CD4-positive, alpha-beta T cell treated with Interleukin-12 subunit alpha and Interleukin-12 subunit beta, for 1 hour (primary cell): ENCODE data around the gene SPATA13.

Experiments used
- DNase-seq: peaks from one replicate; pipeline ENCODE4 v3.0.0-alpha.2; 2020

SPATA13 gene

DNA sequence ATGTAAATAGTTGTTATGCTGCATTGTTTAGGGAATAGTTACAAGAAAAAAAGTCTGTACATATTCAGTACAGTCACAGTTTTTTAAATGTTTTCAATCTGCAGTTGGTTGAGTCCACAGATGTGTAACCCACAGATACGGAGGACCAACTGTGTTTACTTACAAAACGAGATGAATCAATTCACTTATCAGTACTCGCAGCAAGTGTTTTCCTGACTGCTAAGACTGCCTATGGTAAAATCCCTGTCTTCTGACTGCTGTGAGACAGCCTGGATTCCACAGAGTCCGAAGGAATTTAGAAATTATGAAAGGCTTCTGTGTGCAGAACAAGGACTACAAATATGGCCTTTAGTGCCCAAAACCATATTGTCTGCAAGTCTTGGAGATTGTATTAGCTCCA lies 103.1 kb downstream of the SPATA13 start:
- DNase-seq = peak; percentile 30

DNA sequence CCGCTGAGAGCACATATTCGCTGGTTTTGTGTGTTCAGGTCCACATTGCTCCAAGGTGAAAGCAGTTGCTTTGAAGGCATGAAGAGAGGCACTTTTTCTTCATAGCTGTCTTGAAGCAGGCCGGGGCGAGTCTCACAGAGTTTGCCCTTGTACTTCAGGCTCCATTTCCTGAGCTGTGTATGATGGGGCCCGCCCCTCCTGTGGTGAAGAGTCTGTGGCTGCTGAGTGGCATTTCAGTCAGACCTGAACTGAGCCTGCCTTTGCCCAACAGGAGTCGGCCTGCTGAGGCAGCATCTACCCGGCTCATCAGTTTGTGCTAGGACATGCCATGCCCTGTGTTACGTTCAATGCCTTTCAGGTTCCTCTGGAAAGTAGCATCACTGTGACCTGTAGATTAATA lies 104.5 kb downstream of the SPATA13 start:
- DNase-seq = peak; percentile 87

GRCh38 chr13:24265453-24265852 lies 104.9 kb downstream of the SPATA13 start:
- no peak for DNase-seq

GRCh38 chr13:24267274-24267673 lies 106.8 kb downstream of the SPATA13 start:
- DNase-seq = peak; percentile 67

- DNase-seq = no peak
Measured at GRCh38 chr13:24267801-24268200, 107.3 kb downstream of the SPATA13 start.

DNA sequence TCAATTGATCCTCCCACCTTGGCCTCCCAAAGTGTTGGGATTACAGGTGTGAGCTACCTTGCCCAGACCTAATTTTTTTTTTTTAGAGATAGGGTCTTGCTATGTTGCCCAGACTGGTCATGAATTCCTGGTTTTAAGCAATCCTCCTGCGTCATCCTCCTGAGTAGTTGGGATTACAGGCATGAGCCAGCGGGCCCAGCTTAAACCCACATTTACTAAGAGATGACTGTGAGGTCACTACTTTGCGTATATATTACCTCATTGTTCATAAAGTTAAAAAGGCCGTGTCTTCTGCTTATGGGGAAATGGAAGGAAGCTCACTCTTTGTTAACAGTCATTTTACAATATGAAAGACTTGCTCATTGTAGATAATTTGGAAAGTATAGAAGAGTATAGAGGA lies 109.3 kb downstream of the SPATA13 start:
- no peak for DNase-seq

DNA sequence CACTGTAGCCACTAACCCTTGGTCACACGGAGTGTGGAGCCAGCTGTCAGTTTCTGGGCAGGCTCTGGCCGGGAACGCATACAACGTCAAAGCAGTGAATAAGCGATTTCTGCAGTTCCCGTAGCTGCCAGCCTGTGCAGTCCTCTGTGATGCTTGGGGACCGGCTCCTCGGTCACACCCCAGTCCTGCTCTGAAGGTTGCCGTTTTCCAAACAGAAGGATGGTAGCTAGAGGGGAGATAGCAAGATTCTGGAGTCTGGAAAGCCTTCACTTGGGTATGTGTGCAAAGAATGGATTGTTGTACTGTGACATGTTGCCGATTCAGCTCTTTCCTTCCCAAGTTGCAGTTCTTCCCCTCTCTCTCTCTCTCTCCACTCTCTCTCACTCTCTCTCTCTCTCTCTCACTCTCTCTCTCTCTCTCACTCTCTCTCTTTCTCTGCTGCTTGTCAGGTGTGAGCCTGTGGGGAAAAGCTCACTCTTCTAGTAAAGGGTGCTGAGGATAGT lies 110.2 kb downstream of the SPATA13 start:
- peak; percentile 84 for DNase-seq

GRCh38 chr13:24271231-24271600 lies 110.7 kb downstream of the SPATA13 start:
- no peak for DNase-seq

DNA sequence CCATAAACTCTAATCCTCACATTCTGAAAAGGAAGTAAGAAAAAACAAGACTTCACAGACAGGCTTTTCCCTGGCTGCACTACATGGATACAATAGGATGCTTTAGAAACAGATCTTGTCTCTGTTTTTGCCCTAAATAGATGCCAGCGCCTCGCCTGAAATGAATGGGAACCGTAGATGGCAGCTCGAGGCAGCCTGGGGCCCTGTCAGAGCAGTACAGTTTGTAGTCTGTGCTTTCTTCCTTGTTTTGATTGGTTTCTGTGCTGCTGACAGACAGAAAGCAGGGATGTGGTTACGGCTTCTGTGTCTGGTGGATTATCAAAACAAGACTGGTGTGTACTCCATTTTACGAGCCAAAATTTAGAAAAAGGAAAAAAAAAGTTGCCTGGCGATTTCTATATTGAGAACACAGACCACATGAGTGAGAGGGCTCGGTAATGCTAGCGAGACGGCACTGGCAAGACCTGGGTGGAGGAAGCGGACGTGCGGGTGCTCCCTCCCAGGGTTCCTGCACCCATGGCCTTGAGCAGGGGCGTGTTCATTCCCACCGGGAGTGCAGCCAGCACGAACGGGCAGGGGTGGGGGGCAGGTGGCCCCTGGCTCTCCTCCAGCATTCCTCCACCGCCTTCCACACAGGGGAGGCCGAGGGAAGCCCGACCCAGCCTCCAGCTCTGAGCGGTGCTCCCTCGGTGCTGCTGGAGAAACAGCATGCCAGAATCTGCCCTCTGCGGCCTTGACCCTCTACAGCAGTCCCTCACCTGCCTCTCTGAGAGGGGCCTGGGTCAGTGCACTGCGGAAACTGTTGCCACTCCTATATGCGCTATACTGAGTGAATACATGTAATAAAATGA lies 111.3 kb downstream of the SPATA13 start:
- peak; percentile 89 for DNase-seq

DNA sequence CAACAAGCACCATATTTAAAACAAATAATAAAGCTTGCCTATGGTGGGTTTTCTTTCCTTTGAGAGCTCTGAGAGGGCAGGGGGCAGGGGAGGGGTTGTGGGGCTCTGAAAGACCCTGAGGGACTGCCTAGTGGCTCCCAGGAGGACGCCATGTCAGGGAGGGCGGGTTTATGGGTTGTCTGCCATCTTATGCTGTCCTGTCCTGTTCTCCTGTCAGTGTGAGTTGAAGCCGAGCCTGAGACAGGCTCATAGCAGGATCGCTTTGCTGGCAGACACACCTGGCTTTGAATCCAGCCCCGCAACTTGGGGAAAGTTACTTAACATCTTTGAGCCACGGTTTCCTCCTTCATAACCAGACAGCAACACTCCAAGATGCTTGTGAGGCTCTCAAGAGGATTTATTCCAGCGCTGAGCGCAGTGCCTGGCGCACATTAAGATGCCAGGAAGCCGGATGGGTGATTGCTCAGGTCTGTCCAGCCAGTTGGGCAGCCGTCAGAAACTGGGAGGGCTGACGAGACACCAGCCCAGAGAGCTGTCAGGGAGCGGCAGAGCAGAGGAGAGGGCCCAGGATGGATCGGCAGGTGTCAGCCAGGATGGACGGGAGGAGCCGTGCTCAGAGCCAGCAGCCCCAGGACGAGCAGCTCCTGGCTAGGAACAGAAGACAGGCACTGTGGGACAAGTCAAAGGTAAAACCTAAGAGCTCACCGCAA lies 112.1 kb downstream of the SPATA13 start:
- peak; percentile 42 for DNase-seq

- DNase-seq = no peak
Measured at GRCh38 chr13:24273926-24274325, 113.4 kb downstream of the SPATA13 start.

GRCh38 chr13:24274452-24275021 lies 114.0 kb downstream of the SPATA13 start:
- peak; percentile 86 for DNase-seq

- no peak for DNase-seq
Measured at GRCh38 chr13:24275041-24275440, 114.5 kb downstream of the SPATA13 start.

DNA sequence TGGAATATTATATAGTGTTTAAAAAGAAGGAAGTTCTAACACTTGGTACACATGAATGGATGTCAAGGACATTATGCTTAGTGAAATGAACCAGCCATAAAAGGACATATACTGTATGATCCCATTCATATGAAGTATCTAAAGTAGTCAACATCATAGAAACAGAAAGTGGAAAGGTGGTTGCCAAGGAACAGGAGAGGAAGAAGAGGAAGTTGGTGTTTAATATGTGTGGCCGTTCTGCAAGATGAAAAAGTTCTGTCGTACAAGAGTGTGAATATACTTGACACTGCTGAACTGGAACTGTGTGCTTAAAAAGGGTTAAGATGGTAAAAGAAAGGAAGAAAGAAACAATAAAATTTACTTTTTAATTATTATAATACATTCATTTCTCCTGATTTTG lies 115.8 kb downstream of the SPATA13 start:
- DNase-seq = peak; percentile 71

DNA sequence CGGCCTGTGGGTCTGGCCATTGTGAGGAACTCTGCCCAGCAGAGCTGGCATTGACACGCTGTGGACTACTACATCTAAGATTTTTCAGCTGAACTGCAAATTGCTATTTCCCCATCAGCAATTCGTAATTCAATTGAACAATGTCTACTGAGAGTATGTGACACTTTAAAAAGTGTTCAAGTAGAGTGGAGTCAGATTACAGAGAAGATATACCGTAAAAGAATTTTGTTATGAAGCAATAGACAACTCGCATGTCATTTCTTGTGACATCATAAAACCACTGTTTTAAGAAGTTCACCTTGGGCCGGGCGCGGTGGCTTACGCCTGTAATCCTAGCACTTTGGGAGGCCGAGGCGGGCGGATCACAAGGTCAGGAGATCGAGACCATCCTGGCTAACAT lies 116.3 kb downstream of the SPATA13 start:
- no peak for DNase-seq

GRCh38 chr13:24277761-24278160 lies 117.2 kb downstream of the SPATA13 start:
- no peak for DNase-seq

- no peak for DNase-seq
Measured at GRCh38 chr13:24279327-24280110, 119.0 kb downstream of the SPATA13 start.

- DNase-seq = no peak
Measured at GRCh38 chr13:24280720-24281119, 120.2 kb downstream of the SPATA13 start.

GRCh38 chr13:24281188-24282008 lies 120.9 kb downstream of the SPATA13 start:
- DNase-seq = no peak

GRCh38 chr13:24282256-24282655 lies 121.7 kb downstream of the SPATA13 start:
- DNase-seq = no peak

DNA sequence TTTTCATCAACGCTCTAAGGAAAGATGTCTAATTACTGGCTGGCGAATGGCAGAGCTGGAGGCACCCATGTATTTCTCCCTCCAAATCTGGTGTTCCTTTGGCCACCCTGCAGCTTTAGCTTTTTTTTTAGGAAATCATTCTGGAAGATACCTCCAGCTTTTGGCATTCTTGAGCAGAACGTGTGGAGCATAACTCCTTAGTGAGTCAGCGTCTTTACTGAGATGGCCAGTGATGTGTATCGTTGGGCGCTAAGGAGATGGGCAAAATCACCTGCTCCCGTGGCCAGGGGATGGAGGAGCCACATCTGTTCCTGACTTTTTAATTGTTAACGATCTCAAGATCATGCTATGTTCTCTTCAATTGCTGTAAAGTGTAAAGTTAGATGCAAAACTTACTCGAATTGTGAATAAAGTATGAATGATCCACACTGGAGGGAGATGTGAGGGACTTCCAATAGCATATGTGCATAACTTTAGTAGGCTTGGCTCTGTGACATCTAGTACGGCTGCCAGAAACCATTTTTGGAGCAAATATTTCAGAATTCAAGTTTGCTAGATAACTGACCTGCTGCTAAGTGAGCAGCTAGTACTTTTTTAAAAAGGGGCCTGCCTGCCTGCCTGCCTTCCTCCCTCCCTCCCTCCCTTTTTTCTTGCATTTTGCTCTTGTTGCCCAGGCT lies 124.5 kb downstream of the SPATA13 start:
- no peak for DNase-seq
